KMS-11 (cell line): ENCODE results near the gene SLC6A5.
A peak's percentile ranks its signal among the peaks of the same experiment; 100 is the strongest.

ENCODE experiments used
- H2AFZ ChIP-seq: fragments of 200-600 bp; sonication (generic); 2 replicates; pipeline ENCODE4 v1.6.1; 2016; ENCODE audit warnings: antibody characterized with exemption, mixed run types, low read depth
- H3K27ac ChIP-seq: fragments of 200-600 bp; sonication (generic); 2 replicates; pipeline ENCODE4 v1.6.1; 2016; ENCODE audit warnings: mild to moderate bottlenecking, mixed run types
- H3K27me3 ChIP-seq: fragments of 200-600 bp; sonication (generic); 2 replicates; pipeline ENCODE4 v1.6.1; 2017; ENCODE audit warnings: mild to moderate bottlenecking, low read depth, mixed run types, moderate library complexity; ENCODE audit not compliant: insufficient read depth
- H3K36me3 ChIP-seq: fragments of 200-600 bp; sonication (generic); 2 replicates; pipeline ENCODE4 v1.6.1; 2017; ENCODE audit warnings: mild to moderate bottlenecking, mixed run types; ENCODE audit not compliant: insufficient read depth
- H3K4me1 ChIP-seq: fragments of 200-600 bp; sonication (generic); 2 replicates; pipeline ENCODE4 v1.6.1; 2016; ENCODE audit warnings: mild to moderate bottlenecking, low read depth, mixed run types; ENCODE audit not compliant: poor library complexity, severe bottlenecking
- H3K4me2 ChIP-seq: fragments of 200-600 bp; sonication (generic); 2 replicates; pipeline ENCODE4 v1.7.0; 2016; ENCODE audit warnings: mild to moderate bottlenecking, mixed run types
- H3K4me3 ChIP-seq: fragments of 200-600 bp; sonication (generic); IDR thresholded peaks from 2 replicates; pipeline ENCODE4 v1.6.1; 2017; ENCODE audit warnings: low read depth, low read length, mixed read lengths; ENCODE audit not compliant: insufficient read depth
- H3K79me2 ChIP-seq: fragments of 200-600 bp; sonication (generic); 2 replicates; pipeline ENCODE4 v1.6.1; 2016; ENCODE audit warnings: low read depth, mixed run types; ENCODE audit not compliant: insufficient read depth
- H3K9ac ChIP-seq: fragments of 200-600 bp; sonication (generic); 2 replicates; pipeline ENCODE4 v1.6.1; 2016; ENCODE audit warnings: mild to moderate bottlenecking, mixed run types
- H4K20me1 ChIP-seq: fragments of 200-600 bp; sonication (generic); 2 replicates; pipeline ENCODE4 v1.6.1; 2016; ENCODE audit warnings: mild to moderate bottlenecking, mixed run types; ENCODE audit not compliant: insufficient read depth
- TF ChIP-seq, protein P1 (sequence below): fragments of 200-600 bp; sonication (generic); conservative IDR thresholded peaks from 2 replicates; pipeline ENCODE4 v1.6.1; 2017; ENCODE audit warnings: low read depth, mild to moderate bottlenecking, antibody characterized with exemption, low read length, moderate library complexity, mixed read lengths

SLC6A5 gene

DNA sequence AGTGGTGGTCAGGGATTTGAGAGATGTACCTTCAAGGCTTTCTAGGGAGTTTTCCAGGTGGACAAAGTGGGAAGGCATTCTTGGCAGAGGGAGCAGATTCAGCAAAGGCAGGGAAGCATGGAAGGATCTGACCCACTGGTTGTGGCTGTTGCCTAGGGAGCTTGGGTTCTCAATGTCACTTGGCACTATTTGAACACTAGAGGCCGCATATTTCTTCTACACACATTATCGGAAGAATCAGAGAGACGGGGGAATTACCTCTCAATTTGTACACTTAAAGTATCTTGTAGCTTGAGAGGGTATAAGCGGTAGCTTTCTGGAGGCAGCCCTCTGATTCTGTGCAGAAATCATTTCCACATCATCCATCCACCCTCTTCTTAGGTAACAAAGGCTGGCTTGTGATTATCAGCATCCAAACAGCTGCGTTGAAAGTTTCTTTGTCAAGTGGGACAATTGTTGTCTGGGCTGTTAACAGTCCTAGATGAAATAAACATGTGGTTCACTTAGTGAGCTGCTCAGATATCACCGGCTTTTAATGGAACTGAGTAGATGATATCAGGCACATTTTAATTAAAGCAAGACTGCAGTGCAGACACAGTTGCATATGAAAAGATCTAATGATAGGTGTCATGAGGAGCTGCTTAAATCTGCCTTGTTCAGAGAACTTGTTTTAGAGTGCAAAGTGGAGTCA lies 72.6 kb downstream of the SLC6A5 start:
- Histone ChIP-seq H3K4me2 (no peak overlapping the region), H3K4me3 (no peak overlapping the region), H3K9ac (no peak overlapping the region), H3K27me3 (no peaks in the 10 kb centered on the region), H3K4me1 (no peaks in the 10 kb centered on the region), H4K20me1 (no peaks in the 10 kb centered on the region), H3K27ac (no peak overlapping the region), H2AFZ (no peak overlapping the region), H3K79me2 (no peaks in the 10 kb centered on the region), H3K36me3 (no peaks in the 10 kb centered on the region)
- TF ChIP-seq, protein P1, sequence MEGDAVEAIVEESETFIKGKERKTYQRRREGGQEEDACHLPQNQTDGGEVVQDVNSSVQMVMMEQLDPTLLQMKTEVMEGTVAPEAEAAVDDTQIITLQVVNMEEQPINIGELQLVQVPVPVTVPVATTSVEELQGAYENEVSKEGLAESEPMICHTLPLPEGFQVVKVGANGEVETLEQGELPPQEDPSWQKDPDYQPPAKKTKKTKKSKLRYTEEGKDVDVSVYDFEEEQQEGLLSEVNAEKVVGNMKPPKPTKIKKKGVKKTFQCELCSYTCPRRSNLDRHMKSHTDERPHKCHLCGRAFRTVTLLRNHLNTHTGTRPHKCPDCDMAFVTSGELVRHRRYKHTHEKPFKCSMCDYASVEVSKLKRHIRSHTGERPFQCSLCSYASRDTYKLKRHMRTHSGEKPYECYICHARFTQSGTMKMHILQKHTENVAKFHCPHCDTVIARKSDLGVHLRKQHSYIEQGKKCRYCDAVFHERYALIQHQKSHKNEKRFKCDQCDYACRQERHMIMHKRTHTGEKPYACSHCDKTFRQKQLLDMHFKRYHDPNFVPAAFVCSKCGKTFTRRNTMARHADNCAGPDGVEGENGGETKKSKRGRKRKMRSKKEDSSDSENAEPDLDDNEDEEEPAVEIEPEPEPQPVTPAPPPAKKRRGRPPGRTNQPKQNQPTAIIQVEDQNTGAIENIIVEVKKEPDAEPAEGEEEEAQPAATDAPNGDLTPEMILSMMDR = no peak

DNA sequence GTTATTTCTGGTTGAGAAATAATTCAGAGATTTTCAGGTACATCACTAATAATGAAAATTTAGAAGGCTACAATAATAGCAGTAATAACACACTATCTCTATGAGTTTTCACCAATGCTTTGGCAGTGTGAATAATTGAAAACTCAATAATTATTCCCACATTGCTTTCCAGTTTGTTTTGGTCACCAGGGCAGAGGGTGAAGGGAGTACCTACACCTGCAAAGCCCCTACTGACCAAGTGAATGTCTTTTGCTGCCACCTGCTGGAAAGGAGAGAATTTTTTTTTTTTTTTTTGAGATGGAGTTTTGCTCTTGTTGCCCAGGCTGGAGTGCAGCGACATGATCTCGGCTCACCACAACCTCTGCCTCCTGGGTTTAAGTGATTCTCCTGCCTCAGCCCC lies 73.2 kb downstream of the SLC6A5 start:
- TF ChIP-seq, protein P1 = peak; percentile 61
- H3K4me1 ChIP-seq = no peaks in the 10 kb centered on the region

DNA sequence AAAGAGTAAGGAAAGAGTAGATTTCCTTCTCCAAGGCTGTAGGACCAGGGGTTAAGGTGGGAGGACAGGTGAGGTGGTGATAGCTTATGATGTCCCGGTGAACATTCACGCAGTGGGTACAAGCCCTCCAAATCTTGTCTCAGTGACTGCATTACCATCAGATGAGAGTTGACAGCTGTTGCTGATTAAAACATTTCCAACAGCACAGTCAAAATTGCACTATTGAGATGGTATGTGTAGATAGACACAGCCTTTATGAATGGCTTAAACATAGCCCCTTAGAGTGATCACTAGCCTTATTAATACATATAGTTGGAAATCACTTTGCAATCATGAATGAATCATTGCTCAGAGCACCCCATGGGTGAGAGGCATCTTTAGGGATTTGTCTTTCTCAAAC lies 77.2 kb downstream of the SLC6A5 start:
- Histone ChIP-seq H3K36me3 (no peaks in the 10 kb centered on the region), H3K9ac (no peak overlapping the region), H3K4me2 (no peak overlapping the region), H3K79me2 (no peaks in the 10 kb centered on the region), H2AFZ (no peak overlapping the region), H3K27me3 (no peaks in the 10 kb centered on the region), H3K27ac (no peak overlapping the region), H3K4me1 (no peaks in the 10 kb centered on the region), H3K4me3 (no peak overlapping the region), H4K20me1 (no peaks in the 10 kb centered on the region)
- TF ChIP-seq, protein P1 = no peak

More for the DNA sequence above, 73.2 kb downstream of the SLC6A5 start:
- no peak overlapping the region for H3K9ac ChIP-seq
- no peaks in the 10 kb centered on the region for H3K27me3 ChIP-seq
- H3K79me2 ChIP-seq = no peaks in the 10 kb centered on the region
- H3K36me3 ChIP-seq = no peaks in the 10 kb centered on the region
- no peak overlapping the region for H3K27ac ChIP-seq
- no peak overlapping the region for H3K4me2 ChIP-seq
- H2AFZ ChIP-seq = no peak overlapping the region
- H4K20me1 ChIP-seq = no peaks in the 10 kb centered on the region
- no peak overlapping the region for H3K4me3 ChIP-seq

DNA sequence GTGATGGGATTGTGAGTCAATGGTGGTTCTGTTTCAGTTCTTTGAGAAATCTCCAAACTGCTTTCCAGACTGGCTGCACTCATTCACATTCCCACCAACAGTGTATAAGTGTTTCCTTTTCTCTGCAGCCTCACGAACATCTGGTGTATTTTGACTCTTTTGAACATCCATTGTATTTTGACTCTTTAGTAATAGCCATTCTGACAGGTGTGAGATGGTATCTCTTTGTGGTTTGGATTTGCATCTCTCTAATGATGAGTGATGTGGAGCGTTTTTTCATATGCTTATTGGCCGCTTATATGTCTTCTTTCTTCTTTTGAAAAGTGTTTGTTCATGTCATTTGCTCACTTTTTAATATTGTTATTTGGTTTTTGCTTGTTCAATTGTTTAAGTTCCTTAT lies 89.4 kb downstream of the SLC6A5 start:
- no peak overlapping the region for H3K4me2 ChIP-seq
- TF ChIP-seq, protein P1 = no peak
- no peaks in the 10 kb centered on the region for H3K36me3 ChIP-seq
- H4K20me1 ChIP-seq = no peaks in the 10 kb centered on the region
- H3K27me3 ChIP-seq = no peaks in the 10 kb centered on the region
- no peak overlapping the region for H3K4me3 ChIP-seq
- no peak overlapping the region for H2AFZ ChIP-seq
- H3K79me2 ChIP-seq = no peaks in the 10 kb centered on the region
- H3K4me1 ChIP-seq = no peaks in the 10 kb centered on the region
- H3K9ac ChIP-seq = no peak overlapping the region
- no peak overlapping the region for H3K27ac ChIP-seq
